ENCODE data around the gene SNX33.

- TF ChIP-seq ZNF431 (CRISPR knock-in tag; IDR thresholded peaks at IDR 0.05; ENCODE audit: borderline replicate concordance, low read depth), result no peak
- TF ChIP-seq HDAC2 (CRISPR knock-in tag; IDR thresholded peaks at IDR 0.05), result no peak
- TF ChIP-seq MAFK (conservative IDR thresholded peaks at IDR 0.05 in 1 of 2, IDR thresholded peaks at IDR 0.05 in 1 of 2; ENCODE audit: low read length in 2 of 2), result no peak
- TF ChIP-seq TCF12 (IDR thresholded peaks at IDR 0.05), result no peak
- TF ChIP-seq TCF12 (CRISPR knock-in tag; IDR thresholded peaks at IDR 0.05), result no peak
- no peak for TF ChIP-seq CTCF (CRISPR knock-in tag; IDR thresholded peaks at IDR 0.05)
- no peak for TF ChIP-seq EZH2 (conservative IDR thresholded peaks at IDR 0.05; ENCODE audit: low read depth, low read length)
- TF ChIP-seq DR1 (CRISPR knock-in tag; IDR thresholded peaks at IDR 0.05), result no peak
- TF ChIP-seq REST (IDR thresholded peaks at IDR 0.05; ENCODE audit: borderline replicate concordance in 1 of 2, low read depth in 1 of 2, low read length in 2 of 2), result no peak
- no peak for TF ChIP-seq ARNTL (CRISPR knock-in tag; IDR thresholded peaks at IDR 0.05)
Measured at GRCh38 chr15:75693501-75694240, 46.0 kb downstream of the SNX33 start.
